ENCODE measurements around the gene TMEM171. TPM values are rescaled to one million over a fixed set of nuclear protein-coding genes. Genes with fewer than 3 reads are reported as not detected.

TMEM171 gene
- total RNA-seq, 4 donors from 2014 or later: 22.3 to 74.6 (median 50.4) TPM

GRCh38 chr5:73149540-73149939 is 29.2 kb downstream of the TMEM171 start:
- Histone ChIP-seq H3K36me3 (no peaks in the 10 kb centered on the region), H3K4me3 (replicated peaks in 1 of 3) (no peak overlapping the region), H3K4me1 (peaks cover 0 to 10% of the 10 kb centered on the region in 2 donors), H3K27ac (no peak overlapping the region), H3K9me3 (no peaks in the 10 kb centered on the region), H3K27me3 (no peaks in the 10 kb centered on the region)
- TF ChIP-seq CTCF (IDR thresholded peaks at IDR 0.05) (no peak), POLR2A (IDR thresholded peaks at IDR 0.05) (no peak)
- no peak for DNase-seq
- intact Hi-C loops (cut with DNase I): no loop called here
- 60 to 61% methylated on average over 3 of the region's 3 CpGs for WGBS, 2 donors

- no peak for TF ChIP-seq CTCF (IDR thresholded peaks at IDR 0.05)
- TF ChIP-seq POLR2A (IDR thresholded peaks at IDR 0.05): no peak
- H3K27me3 ChIP-seq: no peaks in the 10 kb centered on the region
- H3K36me3 ChIP-seq: no peaks in the 10 kb centered on the region
- no peak for DNase-seq
- H3K4me1 ChIP-seq: peaks cover 0 to 10% of the 10 kb centered on the region in 2 donors
- H3K27ac ChIP-seq: no peak overlapping the region
- intact Hi-C loops (cut with DNase I): no loop called here
- H3K4me3 ChIP-seq (replicated peaks in 1 of 3): no peak overlapping the region
- H3K9me3 ChIP-seq: no peaks in the 10 kb centered on the region
- 80 to 86% methylated on average over 7 of the region's 7 CpGs for WGBS, 2 donors
Observed at GRCh38 chr5:73150876-73151275, 30.5 kb downstream of the TMEM171 start.

GRCh38 chr5:73151766-73152410 is 31.5 kb downstream of the TMEM171 start:
- Histone ChIP-seq H3K4me1 (peaks cover 8 to 20% of the 10 kb centered on the region in 2 donors), H3K27me3 (no peaks in the 10 kb centered on the region), H3K36me3 (no peaks in the 10 kb centered on the region), H3K4me3 (replicated peaks in 1 of 3) (no peak overlapping the region), H3K9me3 (no peaks in the 10 kb centered on the region), H3K27ac (no peak overlapping the region)
- no peak for DNase-seq
- intact Hi-C loops (cut with DNase I): no loop called here
- WGBS, 2 donors: 65 to 74% methylated on average over 5 of the region's 5 CpGs
- TF ChIP-seq POLR2A (IDR thresholded peaks at IDR 0.05) (no peak), CTCF (IDR thresholded peaks at IDR 0.05) (no peak)

GRCh38 chr5:73152411-73153388 is 32.3 kb downstream of the TMEM171 start:
- no peak overlapping the region for H3K4me3 ChIP-seq (replicated peaks in 1 of 3)
- H3K36me3 ChIP-seq: no peaks in the 10 kb centered on the region
- H3K4me1 ChIP-seq: peaks cover 12 to 28% of the 10 kb centered on the region in 2 donors
- WGBS, 2 donors: 82% methylated on average over 13 to 14 of the region's 14 CpGs
- no peak for DNase-seq
- H3K9me3 ChIP-seq: no peaks in the 10 kb centered on the region
- TF ChIP-seq POLR2A (IDR thresholded peaks at IDR 0.05): no peak
- peak in 1 of 6 experiments; percentile 9 for TF ChIP-seq CTCF (IDR thresholded peaks at IDR 0.05)
- intact Hi-C loops (cut with DNase I): no loop called here
- no peaks in the 10 kb centered on the region for H3K27me3 ChIP-seq
- no peak overlapping the region for H3K27ac ChIP-seq

GRCh38 chr5:73153513-73153912 is 33.1 kb downstream of the TMEM171 start:
- peaks cover 18 to 34% of the 10 kb centered on the region in 2 donors for H3K4me1 ChIP-seq
- no peak for TF ChIP-seq POLR2A (IDR thresholded peaks at IDR 0.05)
- no peak for TF ChIP-seq CTCF (IDR thresholded peaks at IDR 0.05)
- no peak overlapping the region for H3K27ac ChIP-seq
- no peaks in the 10 kb centered on the region for H3K27me3 ChIP-seq
- no peak for DNase-seq
- intact Hi-C loops (cut with DNase I): no loop called here
- WGBS, 2 donors: 62 to 73% methylated on average over 7 of the region's 7 CpGs
- H3K9me3 ChIP-seq: no peaks in the 10 kb centered on the region
- no peaks in the 10 kb centered on the region for H3K36me3 ChIP-seq
- no peak overlapping the region for H3K4me3 ChIP-seq (replicated peaks in 1 of 3)
